K562 (cell line): ENCODE measurements around the gene SELENOM. TPM values are rescaled to one million over a fixed set of nuclear protein-coding genes. Genes with fewer than 3 reads are reported as not detected.
A peak's percentile ranks its signal among the peaks of the same experiment; 100 is the strongest.

Source experiments
- ARNT ChIP-seq, 2 experiments: fragments of 450-650 bp; IDR thresholded peaks; 2 replicates each; pipeline ENCODE4 v1.6.1; 2016; ENCODE audit warnings: mild to moderate bottlenecking in 1 of 2
- CEBPB ChIP-seq: fragments of 450-650 bp; IDR thresholded peaks from 2 replicates; pipeline ENCODE4 v1.6.1; 2016; ENCODE audit warnings: missing genetic modification characterization, missing compliant biosample characterization
- CHD2 ChIP-seq: IDR thresholded peaks from 2 replicates; pipeline ENCODE4 v1.6.1; 2011; ENCODE audit warnings: low read depth, low read length
- FOXK1 ChIP-seq: sonication (generic); formaldehyde crosslinking; IDR thresholded peaks from 2 replicates; pipeline ENCODE4 v1.8.0; 2022; ENCODE audit warnings: missing genetic modification reagents, mild to moderate bottlenecking, borderline replicate concordance
- MYC ChIP-seq, 2 experiments: fragments of 250-450 bp in 1 of 2; sonication (Bioruptor Pico) in 1 of 2; IDR thresholded peaks; 2 replicates each; pipeline versions ENCODE4 v1.5.1 to v1.6.1; 2012 to 2021; ENCODE audit warnings: low read depth in 2 of 2, borderline replicate concordance in 1 of 2, improper control_type of control experiment in 1 of 2, low read length in 1 of 2, mild to moderate bottlenecking in 1 of 2, moderate library complexity in 1 of 2
- SMAD4 ChIP-seq: fragments of 250-450 bp; sonication (Bioruptor Pico); conservative IDR thresholded peaks from 2 replicates; pipeline ENCODE4 v1.8.0; 2021; ENCODE audit warnings: inconsistent platforms, mild to moderate bottlenecking, moderate library complexity
- SRSF7 ChIP-seq: fragments of 200-400 bp; formaldehyde crosslinking; optimal IDR thresholded peaks from 2 replicates; pipeline ENCODE3; 2017; ENCODE audit warnings: mild to moderate bottlenecking, low read depth, low read length
- ZBTB11 ChIP-seq, 3 experiments: fragments of 200-800 bp in 1 of 3; fragments of 250-450 bp in 1 of 3; fragments of 450-650 bp in 1 of 3; sonication (Bioruptor Pico) in 1 of 3; sonication (Bioruptor generic) in 1 of 3; formaldehyde crosslinking in 1 of 3; IDR thresholded peaks; 2 replicates each; pipeline versions ENCODE4 v1.6.1 to v1.8.0; 2016 to 2022; ENCODE audit warnings: mild to moderate bottlenecking in 2 of 3, missing genetic modification characterization in 2 of 3, missing compliant biosample characterization in 1 of 3, moderate library complexity in 1 of 3
- ZNF12 ChIP-seq: sonication (generic); formaldehyde crosslinking; IDR thresholded peaks from 2 replicates; pipeline ENCODE4 v1.4.0; 2020; ENCODE audit warnings: mild to moderate bottlenecking, missing genetic modification reagents
- ZNF124 ChIP-seq: sonication (generic); formaldehyde crosslinking; IDR thresholded peaks from 2 replicates; pipeline ENCODE4 v1.8.1; 2022; ENCODE audit warnings: missing genetic modification reagents
- polyA plus RNA-seq, 8 experiments: library from polyadenylated mRNA; depleted of rRNA in 4 of 8; stranded (reverse) in 5 of 8; unstranded in 3 of 8; fragments of >200 nt; fragmentation: Nextera tagmentation in 2 of 8; fragmentation: Illumina TruSeq in 1 of 8; extraction: Ambion mirVana in 2 of 8; extraction: Trizol in 1 of 8; gene quantifications; 2 replicates each; pipeline versions ENCODE4 v1.2.1 to v1.2.3, GENCODE V29; 2011 to 2014; ENCODE audit warnings: inconsistent platforms in 1 of 8, missing spikeins in 1 of 8
- total RNA-seq, 7 experiments: library from RNA; depleted of rRNA in 6 of 7; stranded (reverse); fragments of >200 nt in 6 of 7; fragmentation: Illumina TruSeq in 2 of 7; extraction: Trizol in 2 of 7; gene quantifications; 2 replicates each; pipeline versions ENCODE4 v1.2.1 to v1.2.3, GENCODE V29; 2011 to 2021; ENCODE audit warnings: low replicate concordance in 1 of 7
- TF ChIP-seq, protein P1 (sequence below): sonication (generic); formaldehyde crosslinking; IDR thresholded peaks from 2 replicates; pipeline ENCODE4 v1.5.0; 2020; ENCODE audit warnings: missing genetic modification reagents
- TF ChIP-seq, protein P2 (sequence below), 2 experiments: fragments of 200-800 bp in 1 of 2; sonication (Bioruptor generic) in 1 of 2; sonication (generic) in 1 of 2; formaldehyde crosslinking in 1 of 2; IDR thresholded peaks in 1 of 2; conservative IDR thresholded peaks in 1 of 2; 2 replicates each; pipeline versions ENCODE4 v1.5.0 to v1.6.1; 2016 to 2020; ENCODE audit warnings: missing compliant biosample characterization in 1 of 2, missing genetic modification characterization in 1 of 2, missing genetic modification reagents in 1 of 2
- TF ChIP-seq, protein P3 (sequence below): fragments of 200-400 bp; formaldehyde crosslinking; IDR thresholded peaks from 2 replicates; pipeline ENCODE4 v1.6.1; 2017; ENCODE audit warnings: mild to moderate bottlenecking, low read depth, low read length, moderate library complexity

Gene SELENOM
- total and polyA plus RNA-seq, 9 of the 15 experiments (the other 6 are each of a cell fraction or from before 2014, with no cell fraction given): 1.2 to 10.6 (median 3.7) TPM

DNA sequence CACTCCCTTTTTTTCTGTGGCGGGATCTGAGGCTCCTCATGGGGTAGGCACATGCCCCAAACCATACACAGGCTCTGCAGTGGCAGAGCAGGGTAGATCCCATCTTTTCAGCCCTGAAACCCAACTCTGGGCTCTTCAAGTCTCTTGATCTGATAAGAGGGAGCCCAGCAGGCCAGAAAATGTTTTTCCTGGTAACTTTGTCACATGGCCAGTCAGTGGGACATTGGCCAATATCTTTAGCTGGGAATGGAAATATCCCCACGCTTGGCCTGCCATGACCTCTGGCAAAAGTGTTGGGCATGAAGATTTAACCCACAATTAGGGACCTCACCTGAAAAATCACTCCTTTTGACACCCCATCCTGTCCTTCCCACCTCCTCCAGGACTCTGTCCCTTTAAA lies 23.5 kb upstream of the SELENOM start (continued):
- TF ChIP-seq SMAD4 (0 out of 2 replicates have a peak, but pooled peaks have one; percentile 10), MYC (IDR thresholded peaks at IDR 0.05; ENCODE audit: low read depth, low read length) (0 out of 2 replicates have a peak, but pooled peaks have one; percentile 30), MYC (CRISPR knock-in tag; IDR thresholded peaks at IDR 0.05; ENCODE audit: borderline replicate concordance, low read depth) (no peak), CHD2 (no peak), CEBPB (0 out of 2 replicates have a peak, but pooled peaks have one; percentile 50), ZNF12 (CRISPR knock-in tag) (no peak), ARNT (IDR thresholded peaks at IDR 0.05) (no peak), SRSF7 (no peak), ZBTB11 (CRISPR knock-in tag; IDR thresholded peaks at IDR 0.05) (0 out of 6 replicates have a peak, but pooled peaks of 1 of the 3 experiments have one; percentile 20), FOXK1 (CRISPR knock-in tag) (no peak), ZNF124 (CRISPR knock-in tag) (no peak)
- TF ChIP-seq, protein P1, sequence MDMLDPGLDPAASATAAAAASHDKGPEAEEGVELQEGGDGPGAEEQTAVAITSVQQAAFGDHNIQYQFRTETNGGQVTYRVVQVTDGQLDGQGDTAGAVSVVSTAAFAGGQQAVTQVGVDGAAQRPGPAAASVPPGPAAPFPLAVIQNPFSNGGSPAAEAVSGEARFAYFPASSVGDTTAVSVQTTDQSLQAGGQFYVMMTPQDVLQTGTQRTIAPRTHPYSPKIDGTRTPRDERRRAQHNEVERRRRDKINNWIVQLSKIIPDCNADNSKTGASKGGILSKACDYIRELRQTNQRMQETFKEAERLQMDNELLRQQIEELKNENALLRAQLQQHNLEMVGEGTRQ (CRISPR knock-in tag): peak; percentile 59
- TF ChIP-seq, protein P2, sequence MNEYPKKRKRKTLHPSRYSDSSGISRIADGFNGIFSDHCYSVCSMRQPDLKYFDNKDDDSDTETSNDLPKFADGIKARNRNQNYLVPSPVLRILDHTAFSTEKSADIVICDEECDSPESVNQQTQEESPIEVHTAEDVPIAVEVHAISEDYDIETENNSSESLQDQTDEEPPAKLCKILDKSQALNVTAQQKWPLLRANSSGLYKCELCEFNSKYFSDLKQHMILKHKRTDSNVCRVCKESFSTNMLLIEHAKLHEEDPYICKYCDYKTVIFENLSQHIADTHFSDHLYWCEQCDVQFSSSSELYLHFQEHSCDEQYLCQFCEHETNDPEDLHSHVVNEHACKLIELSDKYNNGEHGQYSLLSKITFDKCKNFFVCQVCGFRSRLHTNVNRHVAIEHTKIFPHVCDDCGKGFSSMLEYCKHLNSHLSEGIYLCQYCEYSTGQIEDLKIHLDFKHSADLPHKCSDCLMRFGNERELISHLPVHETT (CRISPR knock-in tag; conservative IDR thresholded peaks at IDR 0.05 in 1 of 2, IDR thresholded peaks at IDR 0.05 in 1 of 2): no peak
- TF ChIP-seq, protein P3, sequence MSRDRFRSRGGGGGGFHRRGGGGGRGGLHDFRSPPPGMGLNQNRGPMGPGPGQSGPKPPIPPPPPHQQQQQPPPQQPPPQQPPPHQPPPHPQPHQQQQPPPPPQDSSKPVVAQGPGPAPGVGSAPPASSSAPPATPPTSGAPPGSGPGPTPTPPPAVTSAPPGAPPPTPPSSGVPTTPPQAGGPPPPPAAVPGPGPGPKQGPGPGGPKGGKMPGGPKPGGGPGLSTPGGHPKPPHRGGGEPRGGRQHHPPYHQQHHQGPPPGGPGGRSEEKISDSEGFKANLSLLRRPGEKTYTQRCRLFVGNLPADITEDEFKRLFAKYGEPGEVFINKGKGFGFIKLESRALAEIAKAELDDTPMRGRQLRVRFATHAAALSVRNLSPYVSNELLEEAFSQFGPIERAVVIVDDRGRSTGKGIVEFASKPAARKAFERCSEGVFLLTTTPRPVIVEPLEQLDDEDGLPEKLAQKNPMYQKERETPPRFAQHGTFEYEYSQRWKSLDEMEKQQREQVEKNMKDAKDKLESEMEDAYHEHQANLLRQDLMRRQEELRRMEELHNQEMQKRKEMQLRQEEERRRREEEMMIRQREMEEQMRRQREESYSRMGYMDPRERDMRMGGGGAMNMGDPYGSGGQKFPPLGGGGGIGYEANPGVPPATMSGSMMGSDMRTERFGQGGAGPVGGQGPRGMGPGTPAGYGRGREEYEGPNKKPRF: no peak
